ENCODE measurements around the gene LAMA2. TPM values are rescaled to one million over a fixed set of nuclear protein-coding genes. Genes with fewer than 3 reads are reported as not detected.

LAMA2 gene
- total RNA-seq, 1 experiment from 2014 or later: 8.2 TPM

DNA sequence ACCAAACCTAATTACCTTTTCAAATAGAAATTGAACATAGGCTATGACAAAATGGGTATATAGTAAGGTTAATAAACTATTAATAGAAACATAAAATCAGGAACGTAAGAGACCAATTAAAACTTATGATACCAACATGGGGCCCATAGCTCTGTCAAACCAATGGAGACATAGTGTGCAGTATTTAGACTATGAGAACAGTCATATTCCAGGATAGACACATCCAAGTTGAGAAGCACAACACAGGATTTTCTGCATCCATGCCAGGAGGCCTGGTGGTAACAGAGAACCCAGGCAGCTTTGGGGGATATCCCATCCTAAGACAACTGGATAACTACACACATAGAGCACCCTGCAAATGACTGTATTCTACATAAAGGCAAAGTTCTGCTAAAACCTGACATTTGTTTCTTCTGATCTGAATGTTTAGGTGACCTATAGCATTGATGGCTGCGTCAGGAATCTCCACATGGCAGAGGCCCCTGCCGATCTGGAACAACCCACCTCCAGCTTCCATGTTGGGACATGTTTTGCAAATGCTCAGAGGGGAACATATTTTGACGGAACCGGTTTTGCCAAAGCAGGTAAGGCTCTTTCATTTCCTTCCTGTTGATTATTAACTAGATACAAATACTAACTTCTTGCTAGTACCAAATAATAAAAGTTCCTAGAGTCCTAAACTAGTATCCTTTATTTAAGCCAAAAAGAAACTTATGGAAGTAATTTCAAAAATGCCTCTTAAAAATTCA is 624.3 kb downstream of the LAMA2 start:
- DNase-seq (ENCODE audit: low read depth, low spot score) (no peak), ATAC-seq (no peak)
- intact Hi-C loops (cut with micrococcal nuclease): no loop called here
- Histone ChIP-seq H2AFZ (ENCODE audit: low read depth, low read length, poor library complexity, severe bottlenecking) (no peak overlapping the region), H3K27ac (ENCODE audit: low read depth, low read length) (no peak overlapping the region), H3K9me2 (ENCODE audit: insufficient read depth) (no peaks in the 10 kb centered on the region), H3K9me3 (ENCODE audit: control insufficient read depth in 1 of 2, insufficient read depth in 1 of 2, low read depth in 1 of 2, low read length in 2 of 2) (no peaks in the 10 kb centered on the region), H3K79me2 (ENCODE audit: insufficient read depth, low read length) (no peaks in the 10 kb centered on the region), H4K20me1 (ENCODE audit: insufficient read depth) (no peaks in the 10 kb centered on the region), H3K9ac (ENCODE audit: low read length) (no peak overlapping the region), H3K4me1 (ENCODE audit: control insufficient read depth in 1 of 2, insufficient read depth in 2 of 2, low read length in 2 of 2) (peaks cover 22 to 26% of the 10 kb centered on the region in 2 experiments), H3K27me3 (ENCODE audit: insufficient read depth, low read length) (no peaks in the 10 kb centered on the region), H3K36me3 (ENCODE audit: control insufficient read depth in 1 of 2, insufficient read depth in 2 of 2, low read length in 2 of 2) (no peaks in the 10 kb centered on the region; a peak in 1 of 4 replicates), H3K4me3 (replicated peaks in 1 of 2; ENCODE audit: low read depth in 1 of 2, low read length in 2 of 2) (no peak overlapping the region), H3K4me2 (ENCODE audit: low read length) (no peak overlapping the region)
- ChIA-PET RAD21 (ENCODE audit: low non-redundant PET in 1 of 2, low total read pairs in 2 of 2, uncharacterized antibody in 2 of 2, unreplicated experiment in 2 of 2) (no interaction called here), CTCF (no interaction called here), POLR2A (interaction anchor here (1.0 kb wide), 1 partner anchor 105 kb away, joined by 7 read pairs; no protein-coding TSS in a partner anchor)
- BruUV-seq (replicated peaks): no TSS peak
- TF ChIP-seq CEBPB (IDR thresholded peaks at IDR 0.05; ENCODE audit: low read depth) (no peak), EZH2 (IDR thresholded peaks at IDR 0.05) (no peak), CBX3 (IDR thresholded peaks at IDR 0.05; ENCODE audit: low read depth) (no peak), ZNF274 (IDR thresholded peaks at IDR 0.05; ENCODE audit: low read depth, low read length) (no peak), RAD21 (IDR thresholded peaks at IDR 0.05; ENCODE audit: low read depth) (no peak)
- TF ChIP-seq, protein P1, sequence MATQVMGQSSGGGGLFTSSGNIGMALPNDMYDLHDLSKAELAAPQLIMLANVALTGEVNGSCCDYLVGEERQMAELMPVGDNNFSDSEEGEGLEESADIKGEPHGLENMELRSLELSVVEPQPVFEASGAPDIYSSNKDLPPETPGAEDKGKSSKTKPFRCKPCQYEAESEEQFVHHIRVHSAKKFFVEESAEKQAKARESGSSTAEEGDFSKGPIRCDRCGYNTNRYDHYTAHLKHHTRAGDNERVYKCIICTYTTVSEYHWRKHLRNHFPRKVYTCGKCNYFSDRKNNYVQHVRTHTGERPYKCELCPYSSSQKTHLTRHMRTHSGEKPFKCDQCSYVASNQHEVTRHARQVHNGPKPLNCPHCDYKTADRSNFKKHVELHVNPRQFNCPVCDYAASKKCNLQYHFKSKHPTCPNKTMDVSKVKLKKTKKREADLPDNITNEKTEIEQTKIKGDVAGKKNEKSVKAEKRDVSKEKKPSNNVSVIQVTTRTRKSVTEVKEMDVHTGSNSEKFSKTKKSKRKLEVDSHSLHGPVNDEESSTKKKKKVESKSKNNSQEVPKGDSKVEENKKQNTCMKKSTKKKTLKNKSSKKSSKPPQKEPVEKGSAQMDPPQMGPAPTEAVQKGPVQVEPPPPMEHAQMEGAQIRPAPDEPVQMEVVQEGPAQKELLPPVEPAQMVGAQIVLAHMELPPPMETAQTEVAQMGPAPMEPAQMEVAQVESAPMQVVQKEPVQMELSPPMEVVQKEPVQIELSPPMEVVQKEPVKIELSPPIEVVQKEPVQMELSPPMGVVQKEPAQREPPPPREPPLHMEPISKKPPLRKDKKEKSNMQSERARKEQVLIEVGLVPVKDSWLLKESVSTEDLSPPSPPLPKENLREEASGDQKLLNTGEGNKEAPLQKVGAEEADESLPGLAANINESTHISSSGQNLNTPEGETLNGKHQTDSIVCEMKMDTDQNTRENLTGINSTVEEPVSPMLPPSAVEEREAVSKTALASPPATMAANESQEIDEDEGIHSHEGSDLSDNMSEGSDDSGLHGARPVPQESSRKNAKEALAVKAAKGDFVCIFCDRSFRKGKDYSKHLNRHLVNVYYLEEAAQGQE (IDR thresholded peaks at IDR 0.05; ENCODE audit: low read depth): no peak
- TF ChIP-seq, protein P2, sequence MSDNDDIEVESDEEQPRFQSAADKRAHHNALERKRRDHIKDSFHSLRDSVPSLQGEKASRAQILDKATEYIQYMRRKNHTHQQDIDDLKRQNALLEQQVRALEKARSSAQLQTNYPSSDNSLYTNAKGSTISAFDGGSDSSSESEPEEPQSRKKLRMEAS (IDR thresholded peaks at IDR 0.05): no peak
